GM12878 (cell line): Measurements from ENCODE around the gene GNAT1. TPM values are rescaled to one million over a fixed set of nuclear protein-coding genes. Genes with fewer than 3 reads are reported as not detected.

Experiments used
- ATAC-seq: fragments of 200-7000 bp; cut with Tn5 transposase; 3 replicates; pipeline ENCODE4 v1.9.1; 2020; ENCODE audit warnings: mild to moderate bottlenecking, moderate library complexity
- BruUV-seq: library from RNA; stranded (reverse); fragments of 400-500 nt; replicated peaks from 2 replicates; lab custom pipeline; 2021; lab: Mats Ljungman, UMichigan
- CTCF ChIA-PET: fragments of 300-600 bp; sonication (Branson Sonifier 250); formaldehyde crosslinking; extraction: SDS; loops from one replicate; lab custom pipeline; 2021; ENCODE audit warnings: inconsistent platforms; lab: Yijun Ruan, JAX
- POLR2A ChIA-PET: fragments of 350-600 bp; formaldehyde crosslinking; extraction: SDS; loops from one replicate; lab custom pipeline; 2021; ENCODE audit warnings: inconsistent platforms; lab: Charles Lee
- RAD21 ChIA-PET: fragments of 300-600 bp; sonication (Branson Sonifier 250); formaldehyde crosslinking; loops from one replicate; lab custom pipeline; 2023; ENCODE audit warnings: antibody characterized with exemption; ENCODE audit not compliant: unreplicated experiment; lab: Charles Lee
- SMC1A ChIA-PET: fragments of 300-600 bp; sonication (Branson Sonifier 250); formaldehyde crosslinking; loops from one replicate; lab custom pipeline; 2023; ENCODE audit not compliant: unreplicated experiment, uncharacterized antibody; lab: Charles Lee
- DNase-seq: peaks from one replicate; pipeline ENCODE4 v3.0.0-alpha.2; 2011; ENCODE audit warnings: low read depth, low spot score
- FAIRE-seq: peaks from 3 replicates; lab custom pipeline; 2011; peaks lifted over from hg19 to GRCh38; lab: Jason Lieb, UNC
- H2AFZ ChIP-seq: 2 replicates; pipeline ENCODE4 v1.6.0; 2011; ENCODE audit warnings: low read depth, low read length, control low read depth; ENCODE audit not compliant: control insufficient read depth
- H3K27ac ChIP-seq: 2 replicates; pipeline ENCODE4 v1.5.1; 2011; ENCODE audit warnings: control low read depth; ENCODE audit not compliant: control insufficient read depth, insufficient read depth
- H3K27me3 ChIP-seq, 2 experiments: replicated peaks in 1 of 2; 2 replicates each; pipeline versions ENCODE4 v1.6.0 to v1.6.1; 2011; ENCODE audit warnings: low read length in 1 of 2; ENCODE audit not compliant: control insufficient read depth in 2 of 2, insufficient read depth in 2 of 2
- H3K36me3 ChIP-seq, 2 experiments: 2 replicates each; pipeline ENCODE4 v1.5.1; 2011; ENCODE audit warnings: low read length in 1 of 2; ENCODE audit not compliant: control insufficient read depth in 2 of 2, insufficient read depth in 2 of 2
- H3K4me1 ChIP-seq: 2 replicates; pipeline ENCODE4 v1.6.1; 2011; ENCODE audit warnings: mild to moderate bottlenecking, low read length, moderate library complexity, mixed read lengths; ENCODE audit not compliant: control insufficient read depth, insufficient read depth
- H3K4me2 ChIP-seq: 2 replicates; pipeline ENCODE4 v1.6.0; 2011; ENCODE audit warnings: control low read depth; ENCODE audit not compliant: control insufficient read depth, insufficient read depth
- H3K4me3 ChIP-seq: fragments of 200-600 bp; sonication (generic); 2 replicates; pipeline ENCODE4 v1.5.1; 2016
- H3K79me2 ChIP-seq: 2 replicates; pipeline ENCODE4 v1.6.0; 2011; ENCODE audit warnings: low read length; ENCODE audit not compliant: control insufficient read depth, insufficient read depth
- H3K9ac ChIP-seq: 2 replicates; pipeline ENCODE4 v1.8.0; 2011; ENCODE audit warnings: low read length, control low read depth, mixed read lengths; ENCODE audit not compliant: control insufficient read depth, insufficient read depth
- H3K9me3 ChIP-seq: replicated peaks from 3 replicates; pipeline ENCODE4 v1.5.1; 2011; ENCODE audit warnings: mild to moderate bottlenecking, low read length; ENCODE audit not compliant: control insufficient read depth, insufficient read depth
- H4K20me1 ChIP-seq: 2 replicates; pipeline ENCODE4 v1.6.0; 2011; ENCODE audit not compliant: control insufficient read depth, insufficient read depth
- IKZF1 ChIP-seq: fragments of 450-650 bp; conservative IDR thresholded peaks from 2 replicates; pipeline ENCODE4 v1.6.1; 2017; ENCODE audit warnings: antibody characterized with exemption, mild to moderate bottlenecking
- IRF5 ChIP-seq: fragments of 450-650 bp; IDR thresholded peaks from 2 replicates; pipeline ENCODE4 v1.6.1; 2017; ENCODE audit warnings: borderline replicate concordance
- MEF2A ChIP-seq: IDR thresholded peaks from 2 replicates; pipeline ENCODE4 v1.6.1; 2011; ENCODE audit warnings: low read depth, mild to moderate bottlenecking, low read length, moderate library complexity; ENCODE audit not compliant: insufficient read depth
- MEF2B ChIP-seq: fragments of 450-650 bp; IDR thresholded peaks from 2 replicates; pipeline ENCODE4 v1.6.1; 2018; ENCODE audit warnings: mild to moderate bottlenecking, moderate library complexity; ENCODE audit not compliant: partially characterized antibody, poor library complexity, severe bottlenecking
- NBN ChIP-seq: fragments of 450-650 bp; IDR thresholded peaks from 2 replicates; pipeline ENCODE4 v1.6.1; 2016
- NFYB ChIP-seq: IDR thresholded peaks from 2 replicates; pipeline ENCODE4 v1.6.1; 2011; ENCODE audit warnings: low read depth, mild to moderate bottlenecking, low read length, improper control_type of control experiment, moderate library complexity; ENCODE audit not compliant: insufficient read depth
- NR2C2 ChIP-seq: IDR thresholded peaks from 2 replicates; pipeline ENCODE4 v1.6.1; 2011; ENCODE audit warnings: borderline replicate concordance, low read depth; ENCODE audit not compliant: control insufficient read depth, insufficient read length
- POLR2AphosphoS5 ChIP-seq: IDR thresholded peaks from 2 replicates; pipeline ENCODE4 v1.6.1; 2011; ENCODE audit warnings: mild to moderate bottlenecking, low read length, inconsistent platforms
- SIN3A ChIP-seq: IDR thresholded peaks from 2 replicates; pipeline ENCODE4 v1.6.1; 2012; ENCODE audit warnings: low read depth, low read length, improper control_type of control experiment
- TAF1 ChIP-seq: IDR thresholded peaks from 2 replicates; pipeline ENCODE4 v1.6.1; 2011; ENCODE audit warnings: mild to moderate bottlenecking, low read depth, low read length, borderline replicate concordance
- ZNF207 ChIP-seq: fragments of 450-650 bp; IDR thresholded peaks from 2 replicates; pipeline ENCODE4 v1.6.1; 2014; ENCODE audit warnings: antibody characterized with exemption, mild to moderate bottlenecking, borderline replicate concordance
- WGBS: methylation state at CpG from one replicate; pipeline ENCODE4 v1.1.6; 2016; ENCODE audit warnings: low lambda C conversion rate; ENCODE audit not compliant: insufficient replicate concordance, insufficient coverage; ENCODE audit errors: missing lambda C conversion rate; 5-methylcytosine and 5-hydroxymethylcytosine counted together
- in situ Hi-C: fragments of 300-500 bp; cut with MboI; formaldehyde crosslinking; loops from 9 replicates; pipeline ENCODE4 v1.14.3; 2018; ENCODE audit warnings: mixed read lengths
- intact Hi-C: fragments of 100-400 bp; cut with micrococcal nuclease; formaldehyde crosslinking; loops from one replicate; pipeline ENCODE4 v1.14.2; 2022; ENCODE audit not compliant: unreplicated experiment
- polyA plus RNA-seq, 11 experiments: library from polyadenylated mRNA; depleted of rRNA in 4 of 11; unstranded in 6 of 11; stranded (reverse) in 5 of 11; fragments of >200 nt; fragmentation: Nextera tagmentation in 4 of 11; fragmentation: Illumina TruSeq in 1 of 11; extraction: Ambion mirVana in 4 of 11; extraction: Trizol in 1 of 11; gene quantifications; 1 replicate in 1 of 11; 2 replicates in 10 of 11; pipeline versions ENCODE4 v1.2.1 to v1.2.3, GENCODE V29; 2011 to 2016; ENCODE audit warnings: inconsistent platforms in 2 of 11, missing spikeins in 2 of 11, low read depth in 1 of 11
- total RNA-seq, 4 experiments: library from RNA; depleted of rRNA in 3 of 4; stranded (reverse); fragments of >200 nt in 3 of 4; fragmentation: Illumina TruSeq in 1 of 4; extraction: Trizol in 1 of 4; gene quantifications; 2 replicates each; pipeline versions ENCODE4 v1.2.1 to v1.2.3, GENCODE V29; 2013 to 2021

GNAT1 gene
- total and polyA plus RNA-seq, 10 of the 15 experiments (the other 5 are each of a cell fraction or from before 2014, with no cell fraction given), result not detected

- CTCF ChIA-PET, result no interaction called here
These were observed 16.9 kb upstream of the GNAT1 start for GRCh38 chr3:50174517-50174895.

More at GRCh38 chr3:50174517-50174895, 16.9 kb upstream of the GNAT1 start:
- TF ChIP-seq ZNF207 (no peak), IKZF1 (no peak), SIN3A (no peak), NBN (no peak), NR2C2 (no peak), MEF2B (no peak), NFYB (no peak), POLR2AphosphoS5 (no peak), IRF5 (no peak), MEF2A (no peak), TAF1 (no peak)
- TF ChIP-seq, all 136 proteins: peak for 0
- H3K9ac ChIP-seq, result no peak overlapping the region
- RAD21 ChIA-PET, result no interaction called here
- no peak overlapping the region for H3K4me2 ChIP-seq
- no peaks in the 10 kb centered on the region for H3K79me2 ChIP-seq
- SMC1A ChIA-PET, result no interaction called here
- H2AFZ ChIP-seq, result no peak overlapping the region
- no peak for DNase-seq
- BruUV-seq, result no TSS peak
- POLR2A ChIA-PET, result interaction anchor here (0.5 kb wide), 1 partner anchor 32 kb away, joined by 7 read pairs; no protein-coding TSS in a partner anchor
- H3K9me3 ChIP-seq, result no peaks in the 10 kb centered on the region
- in situ Hi-C loops, result no loop called here
- no peak for ATAC-seq
- intact Hi-C loops, result no loop called here
- H3K27me3 ChIP-seq, result no peaks in the 10 kb centered on the region
- H3K27ac ChIP-seq, result no peak overlapping the region
- FAIRE-seq, result no peak
- no peak overlapping the region for H3K4me3 ChIP-seq
- no peaks in the 10 kb centered on the region for H3K4me1 ChIP-seq
- no peaks in the 10 kb centered on the region for H4K20me1 ChIP-seq
- no peaks in the 10 kb centered on the region for H3K36me3 ChIP-seq
- 18% methylated on average over 7 of the region's 7 CpGs for WGBS
